ENCODE measurements around the gene ZNF891.

Gene ZNF891

GRCh38 chr12:133083345-133083744 lies 46.7 kb downstream of the ZNF891 start:
- no peak overlapping the region for H3K27ac ChIP-seq (ENCODE audit: low read length)
- no peak overlapping the region for H3K9ac ChIP-seq (ENCODE audit: low read length)
- H2AFZ ChIP-seq (ENCODE audit: low read depth, low read length) = no peak overlapping the region
- peaks cover 75% of the 10 kb centered on the region for H3K36me3 ChIP-seq (replicated peaks; ENCODE audit: low read depth, low read length)
- no peaks in the 10 kb centered on the region for H3K27me3 ChIP-seq (ENCODE audit: low read depth, low read length)
- peaks cover 50% of the 10 kb centered on the region for H3K9me3 ChIP-seq (ENCODE audit: insufficient read depth, low read length)
- peaks cover 12% of the 10 kb centered on the region for H3K79me2 ChIP-seq (ENCODE audit: low read length)
- H3K4me1 ChIP-seq (ENCODE audit: low read length) = peaks cover 19% of the 10 kb centered on the region
- H3K4me3 ChIP-seq (ENCODE audit: low read length) = no peak overlapping the region
- no peaks in the 10 kb centered on the region for H4K20me1 ChIP-seq (ENCODE audit: insufficient read depth, low read length)
- no peak for TF ChIP-seq CTCF (IDR thresholded peaks at IDR 0.05; ENCODE audit: low read depth, low read length)
- no peak for TF ChIP-seq EZH2phosphoT487 (IDR thresholded peaks at IDR 0.05; ENCODE audit: low read depth)
- no peak overlapping the region for H3K4me2 ChIP-seq (ENCODE audit: low read length)

GRCh38 chr12:133081159-133081780 lies 48.8 kb downstream of the ZNF891 start:
- H4K20me1 ChIP-seq (ENCODE audit: insufficient read depth, low read length) = no peaks in the 10 kb centered on the region
- peak overlapping the region; percentile 94 for H3K27ac ChIP-seq (ENCODE audit: low read length)
- peaks cover 55% of the 10 kb centered on the region for H3K36me3 ChIP-seq (replicated peaks; ENCODE audit: low read depth, low read length)
- H2AFZ ChIP-seq (ENCODE audit: low read depth, low read length) = peak overlapping the region; percentile 48
- peak overlapping the region; percentile 88 for H3K4me3 ChIP-seq (ENCODE audit: low read length)
- TF ChIP-seq EZH2phosphoT487 (IDR thresholded peaks at IDR 0.05; ENCODE audit: low read depth) (no peak), CTCF (IDR thresholded peaks at IDR 0.05; ENCODE audit: low read depth, low read length) (no peak)
- no peaks in the 10 kb centered on the region for H3K27me3 ChIP-seq (ENCODE audit: low read depth, low read length)
- peak overlapping the region; percentile 64 for H3K4me2 ChIP-seq (ENCODE audit: low read length)
- H3K9ac ChIP-seq (ENCODE audit: low read length) = peak overlapping the region; percentile 95
- H3K79me2 ChIP-seq (ENCODE audit: low read length) = peaks cover 12% of the 10 kb centered on the region
- peaks cover 50% of the 10 kb centered on the region for H3K9me3 ChIP-seq (ENCODE audit: insufficient read depth, low read length)
- H3K4me1 ChIP-seq (ENCODE audit: low read length) = peaks cover 19% of the 10 kb centered on the region

GRCh38 chr12:133080368-133081158 lies 49.5 kb downstream of the ZNF891 start, which contains the start of gene ZNF140:
Gene ZNF140 (plus strand): TSS chr12:133080923. CDS start chr12:133081321, 398 bp downstream.
- H3K9ac ChIP-seq (ENCODE audit: low read length) = peak within 1 kb of the TSS; percentile 95
- peak within 1 kb of the TSS; percentile 79 for H2AFZ ChIP-seq (ENCODE audit: low read depth, low read length)
- peaks cover 12% of the 10 kb centered on the region for H3K79me2 ChIP-seq (ENCODE audit: low read length)
- TF ChIP-seq CTCF (IDR thresholded peaks at IDR 0.05; ENCODE audit: low read depth, low read length) = no peak
- no peak for TF ChIP-seq EZH2phosphoT487 (IDR thresholded peaks at IDR 0.05; ENCODE audit: low read depth)
- H3K4me1 ChIP-seq (ENCODE audit: low read length) = peaks cover 19% of the 10 kb centered on the region
- no peaks in the 10 kb centered on the region for H4K20me1 ChIP-seq (ENCODE audit: insufficient read depth, low read length)
- H3K4me3 ChIP-seq (ENCODE audit: low read length) = peak within 1 kb of the TSS; percentile 88
- peak within 1 kb of the TSS; percentile 74 for H3K4me2 ChIP-seq (ENCODE audit: low read length)
- no peaks in the 10 kb centered on the region for H3K27me3 ChIP-seq (ENCODE audit: low read depth, low read length)
- H3K36me3 ChIP-seq (replicated peaks; ENCODE audit: low read depth, low read length) = peaks cover 48% of the 10 kb centered on the region
- H3K27ac ChIP-seq (ENCODE audit: low read length) = peak within 1 kb of the TSS; percentile 94
- H3K9me3 ChIP-seq (ENCODE audit: insufficient read depth, low read length) = peaks cover 53% of the 10 kb centered on the region

GRCh38 chr12:133080026-133080367 lies 50.1 kb downstream of the ZNF891 start:
- Histone ChIP-seq H3K9ac (ENCODE audit: low read length) (peak overlapping the region; percentile 95), H3K27me3 (ENCODE audit: low read depth, low read length) (no peaks in the 10 kb centered on the region), H3K36me3 (replicated peaks; ENCODE audit: low read depth, low read length) (peaks cover 42% of the 10 kb centered on the region), H4K20me1 (ENCODE audit: insufficient read depth, low read length) (no peaks in the 10 kb centered on the region), H2AFZ (ENCODE audit: low read depth, low read length) (peak overlapping the region; percentile 79), H3K79me2 (ENCODE audit: low read length) (peaks cover 12% of the 10 kb centered on the region), H3K9me3 (ENCODE audit: insufficient read depth, low read length) (peaks cover 53% of the 10 kb centered on the region), H3K4me1 (ENCODE audit: low read length) (peaks cover 19% of the 10 kb centered on the region), H3K4me2 (ENCODE audit: low read length) (peak overlapping the region; percentile 74), H3K4me3 (ENCODE audit: low read length) (peak overlapping the region; percentile 88), H3K27ac (ENCODE audit: low read length) (peak overlapping the region; percentile 94)
- TF ChIP-seq CTCF (IDR thresholded peaks at IDR 0.05; ENCODE audit: low read depth, low read length) (no peak), EZH2phosphoT487 (IDR thresholded peaks at IDR 0.05; ENCODE audit: low read depth) (no peak)
